HUES6 (cell line): ENCODE data around the gene RAB11FIP3.
"Not testable (repeated sequence)": the region's sequence is repeated elsewhere in the genome, so short reads cannot be mapped to it uniquely, and the experiment has no call there.

Source experiments
- H3K27ac ChIP-seq: 2 replicates; pipeline ENCODE4 v1.7.0; 2013; ENCODE audit warnings: low read depth, mild to moderate bottlenecking, low read length, inconsistent platforms
- H3K27me3 ChIP-seq: 2 replicates; pipeline ENCODE4 v1.6.1; 2013; ENCODE audit warnings: low read length; ENCODE audit not compliant: control insufficient read depth, insufficient read depth
- H3K36me3 ChIP-seq: 2 replicates; pipeline ENCODE4 v1.6.1; 2013; ENCODE audit warnings: low read length; ENCODE audit not compliant: control insufficient read depth, insufficient read depth
- H3K4me1 ChIP-seq: 2 replicates; pipeline ENCODE4 v1.6.1; 2013; ENCODE audit warnings: low read length; ENCODE audit not compliant: control insufficient read depth, insufficient read depth
- H3K4me3 ChIP-seq: 2 replicates; pipeline ENCODE4 v1.5.1; 2013; ENCODE audit warnings: low read depth, low read length
- H3K9ac ChIP-seq: one replicate; pipeline ENCODE4 v1.6.1; 2013; ENCODE audit warnings: mild to moderate bottlenecking, low read length
- H3K9me3 ChIP-seq: 2 replicates; pipeline ENCODE4 v1.6.1; 2013; ENCODE audit warnings: low read depth, low read length; ENCODE audit not compliant: control insufficient read depth, insufficient read depth

Gene RAB11FIP3

DNA sequence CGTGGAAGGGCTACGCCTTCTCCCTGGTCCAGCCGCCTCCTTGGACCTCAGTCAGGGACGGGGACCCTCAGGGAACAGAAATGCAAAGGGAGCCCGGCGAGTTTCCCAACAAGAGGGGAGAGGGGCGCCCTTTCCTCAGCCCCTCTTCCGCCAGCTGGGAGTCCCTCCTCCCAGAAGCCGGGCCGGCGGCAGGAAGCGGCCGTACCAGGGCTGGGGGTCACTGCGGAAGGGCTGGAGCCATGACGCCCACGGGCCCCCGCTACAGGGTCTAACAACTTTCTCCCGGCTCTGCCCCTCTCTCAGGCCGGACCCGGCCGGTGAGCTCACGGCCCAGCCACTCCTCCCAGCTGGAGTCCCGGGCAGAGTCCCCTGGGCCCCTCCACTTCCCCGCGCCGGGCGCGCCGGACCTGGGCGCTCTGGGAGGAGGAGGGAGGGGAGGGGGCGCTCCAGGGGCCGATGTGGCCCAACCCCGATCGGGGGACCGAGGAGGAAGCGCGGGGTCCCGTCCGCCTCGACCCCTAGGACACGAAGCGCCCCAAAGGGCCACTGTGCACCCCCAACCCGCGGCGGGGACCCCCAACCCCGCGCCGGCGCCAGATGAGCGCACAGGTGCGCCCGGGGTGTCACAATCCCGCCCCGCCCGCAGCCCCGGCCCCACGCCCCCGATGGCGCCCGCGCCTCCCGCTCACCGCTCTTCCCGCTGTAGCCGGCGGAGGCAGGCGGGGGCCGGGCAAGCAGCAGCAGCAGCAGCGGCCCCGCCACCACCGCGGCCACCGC is 44.2 kb upstream of the RAB11FIP3 start:
- no peaks in the 10 kb centered on the region for H3K9me3 ChIP-seq
- peaks cover 17% of the 10 kb centered on the region for H3K36me3 ChIP-seq
- H3K4me3 ChIP-seq: peak overlapping the region; percentile 72
- peaks cover 4% of the 10 kb centered on the region; the same call in 1 of the 2 replicates for H3K27me3 ChIP-seq
- H3K27ac ChIP-seq: peak overlapping the region; percentile 58; the same call in 1 of the 2 replicates
- peak overlapping the region; percentile 51 for H3K9ac ChIP-seq
- peaks cover 39% of the 10 kb centered on the region for H3K4me1 ChIP-seq

DNA sequence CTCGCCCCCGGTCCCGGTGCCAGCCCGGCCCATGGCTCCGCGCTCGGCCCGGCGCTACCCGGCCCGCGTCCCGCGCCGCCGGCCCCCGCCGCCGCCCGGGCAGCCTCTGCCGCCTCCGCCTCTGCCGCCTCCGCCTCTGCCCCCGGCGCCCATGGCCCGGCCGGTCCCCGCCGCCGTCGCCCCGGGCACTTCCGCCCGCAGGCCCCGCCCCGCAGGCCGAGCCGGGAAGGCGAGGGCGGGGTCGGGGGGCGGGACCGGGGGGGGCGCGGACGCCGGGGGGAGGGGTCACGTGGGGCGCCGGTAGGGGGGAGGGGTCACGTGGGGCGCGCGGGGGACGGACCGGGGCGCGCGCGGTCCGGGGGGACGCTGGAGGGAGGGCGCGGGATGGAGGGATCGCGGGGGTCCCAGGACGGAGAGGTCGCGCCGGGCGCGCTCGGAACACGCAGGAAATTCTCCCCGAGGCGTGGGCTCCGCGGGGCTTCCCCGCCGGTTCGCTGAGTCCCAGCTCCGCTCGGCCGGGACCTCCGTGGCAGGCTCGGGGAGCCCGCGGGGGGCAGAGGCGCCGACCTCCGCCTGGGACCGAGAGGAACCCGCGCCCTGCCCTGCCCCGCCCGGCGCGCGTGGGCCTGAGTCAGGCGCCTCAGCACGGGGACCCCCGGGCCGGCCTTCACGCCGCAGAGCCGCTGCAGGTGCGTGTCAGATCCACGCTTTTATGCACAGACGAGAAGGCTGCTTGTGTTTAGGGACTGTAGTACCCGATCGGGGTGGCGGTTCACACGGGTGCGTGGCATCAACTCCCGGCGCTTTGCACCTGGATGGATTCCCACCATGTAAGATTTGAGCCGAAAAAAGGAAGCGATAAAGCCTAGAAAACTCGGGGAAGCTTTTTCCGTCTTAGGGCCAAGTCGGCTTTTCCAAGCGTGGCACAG is 43.4 kb upstream of the RAB11FIP3 start, which contains the start of gene PGAP6:
TSS of gene PGAP6 (minus strand) at position 190 of the 929 bp plus-strand sequence. CDS start at position 33, 157 bp downstream.
- Histone ChIP-seq H3K27me3 (peaks cover 4% of the 10 kb centered on the region; the same call in 1 of the 2 replicates), H3K4me1 (peaks cover 46% of the 10 kb centered on the region), H3K9ac (peak within 1 kb of the TSS; percentile 75), H3K36me3 (peaks cover 9% of the 10 kb centered on the region), H3K27ac (peak within 1 kb of the TSS; percentile 82; the same call in 1 of the 2 replicates), H3K4me3 (peak within 1 kb of the TSS; percentile 88), H3K9me3 (no peaks in the 10 kb centered on the region)

DNA sequence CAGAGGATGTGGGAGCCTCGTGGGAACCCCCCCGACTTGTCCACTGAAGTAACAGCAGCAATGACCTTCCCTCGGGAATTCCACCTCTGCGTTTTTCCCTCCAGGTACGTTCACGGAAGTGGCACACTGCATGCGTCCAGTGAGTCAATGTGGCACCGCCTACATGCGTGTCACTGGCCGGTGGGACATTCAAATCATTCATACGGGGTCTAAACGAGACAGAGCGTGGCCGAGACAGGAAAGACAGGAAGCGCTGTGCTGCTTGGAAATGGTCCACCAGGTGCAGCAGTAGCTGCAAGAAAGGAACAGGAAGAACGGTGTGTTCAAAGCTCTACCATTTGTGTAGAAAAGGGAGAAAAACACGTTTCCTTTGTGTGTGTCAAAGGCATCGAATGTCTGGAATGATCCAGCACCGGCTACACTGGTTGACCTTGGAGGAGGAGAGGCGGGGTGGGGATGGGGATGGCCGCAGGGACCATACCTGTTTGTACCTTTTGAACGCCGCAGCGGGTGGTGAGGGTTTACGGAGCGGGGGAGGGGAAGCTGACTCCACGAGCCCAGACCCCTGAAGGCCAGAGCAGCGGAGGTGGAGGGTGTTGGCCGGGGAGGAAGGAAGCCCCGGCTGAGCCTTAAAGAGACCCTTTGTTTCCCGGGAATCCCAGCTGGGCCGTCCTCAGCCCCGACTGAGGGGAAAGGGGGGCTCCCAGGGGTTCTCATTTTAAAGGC is 42.0 kb upstream of the RAB11FIP3 start:
- Histone ChIP-seq H3K36me3 (no peaks in the 10 kb centered on the region), H3K9ac (peak overlapping the region; percentile 75), H3K27ac (peak overlapping the region; percentile 95; the same call in 1 of the 2 replicates), H3K4me3 (peak overlapping the region; percentile 88), H3K27me3 (peaks cover 4% of the 10 kb centered on the region; the same call in 1 of the 2 replicates), H3K4me1 (peaks cover 54% of the 10 kb centered on the region), H3K9me3 (no peaks in the 10 kb centered on the region)

DNA sequence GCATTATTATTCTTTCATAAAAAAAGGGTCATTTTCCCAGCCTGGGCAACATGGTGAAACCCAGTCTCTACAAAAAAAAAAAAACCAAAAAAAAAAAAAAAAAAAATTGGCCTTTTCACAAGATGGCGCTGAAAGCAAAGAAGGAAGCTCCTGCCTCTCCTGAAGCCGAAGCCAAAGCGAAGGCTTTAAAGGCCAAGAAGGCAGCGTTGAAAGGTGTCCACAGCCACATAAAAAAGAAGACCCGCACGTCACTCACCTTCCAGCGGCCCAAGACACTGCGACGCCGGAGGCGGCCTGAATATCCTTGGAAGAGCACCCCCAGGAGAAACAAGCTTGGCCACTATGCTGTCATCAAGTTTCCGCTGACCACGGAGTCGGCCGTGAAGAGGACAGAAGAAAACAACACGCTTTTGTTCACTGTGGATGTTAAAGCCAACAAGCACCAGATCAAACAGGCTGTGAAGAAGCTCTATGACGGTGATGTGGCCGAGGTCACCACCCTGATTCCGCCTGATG is 38.8 kb upstream of the RAB11FIP3 start:
- Histone ChIP-seq H3K4me1 (peaks cover 46% of the 10 kb centered on the region), H3K36me3 (no peaks in the 10 kb centered on the region), H3K9ac (no peak overlapping the region), H3K27ac (no peak overlapping the region), H3K27me3 (peaks cover 4% of the 10 kb centered on the region; the same call in 1 of the 2 replicates), H3K4me3 (no peak overlapping the region), H3K9me3 (no peaks in the 10 kb centered on the region)

DNA sequence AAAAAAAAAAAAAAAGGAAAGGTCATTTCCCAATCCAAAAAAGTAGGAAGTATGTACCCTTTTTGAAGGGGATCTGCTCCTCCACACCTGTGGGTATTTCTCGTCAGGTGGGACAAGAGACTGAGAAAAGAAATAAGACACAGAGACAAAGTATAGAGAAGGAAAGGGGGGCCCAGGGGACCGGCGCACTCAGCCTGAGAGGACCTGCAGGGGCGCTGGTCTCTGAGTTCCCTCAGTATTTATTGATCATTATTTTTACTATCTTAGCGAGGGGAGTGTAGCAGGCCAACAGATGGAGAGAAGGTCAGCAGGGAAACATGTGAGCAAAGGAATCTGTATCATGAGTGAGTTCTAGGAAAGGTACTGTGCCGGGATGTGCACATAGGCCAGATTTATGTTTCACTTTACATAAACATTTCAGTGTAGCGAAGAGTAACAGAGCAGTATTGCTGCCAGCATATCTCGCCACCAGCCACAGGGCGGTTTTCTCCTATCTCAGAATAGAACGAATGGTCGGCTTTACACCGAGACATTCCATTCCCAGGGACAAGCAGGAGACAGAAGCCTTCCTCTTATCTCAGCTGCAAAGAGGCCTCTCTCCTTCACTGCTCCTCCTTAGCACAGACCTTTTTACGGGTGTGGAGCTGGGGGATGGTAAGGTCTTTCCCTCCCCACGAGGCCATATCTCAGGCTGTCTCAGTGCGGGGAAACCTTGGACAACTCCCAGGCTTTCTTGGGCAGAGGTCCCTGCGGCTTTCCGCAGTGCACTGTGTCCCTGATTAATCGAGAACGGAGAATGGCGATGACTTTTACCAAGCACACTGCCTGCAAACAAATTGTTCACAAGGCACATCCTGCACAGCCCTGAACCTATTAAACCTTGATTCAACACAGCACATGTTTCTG is 37.4 kb upstream of the RAB11FIP3 start:
- not testable (repeated sequence) for H3K27me3 ChIP-seq, H3K4me3 ChIP-seq, H3K27ac ChIP-seq, H3K36me3 ChIP-seq, H3K9ac ChIP-seq
- H3K4me1 ChIP-seq: peaks cover 45% of the 10 kb centered on the region
- H3K9me3 ChIP-seq: peaks cover 10% of the 10 kb centered on the region

DNA sequence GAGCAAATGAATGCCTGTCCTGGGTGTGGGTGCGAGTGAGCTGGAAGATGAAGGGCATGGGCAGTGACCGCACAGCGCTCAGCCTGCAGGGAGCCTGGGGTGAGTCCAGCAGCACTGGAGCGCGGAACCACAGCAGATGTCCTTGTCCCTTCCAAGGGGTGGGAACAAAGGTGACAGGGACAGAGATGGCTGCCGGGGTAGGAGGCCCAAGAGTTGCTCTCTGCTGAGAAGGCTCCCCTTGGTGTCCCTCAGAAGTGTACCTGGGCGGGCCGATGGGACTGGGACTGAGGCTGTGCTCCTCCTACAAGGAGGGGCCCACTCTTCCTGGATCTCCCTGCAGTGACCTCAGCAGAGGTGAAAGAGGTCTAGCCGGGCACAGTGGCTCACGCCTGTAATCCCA is 36.1 kb upstream of the RAB11FIP3 start:
- Histone ChIP-seq H3K27me3 (no peaks in the 10 kb centered on the region), H3K4me1 (peaks cover 33% of the 10 kb centered on the region), H3K27ac (no peak overlapping the region), H3K4me3 (no peak overlapping the region), H3K9ac (no peak overlapping the region), H3K9me3 (peaks cover 10% of the 10 kb centered on the region), H3K36me3 (no peaks in the 10 kb centered on the region)

DNA sequence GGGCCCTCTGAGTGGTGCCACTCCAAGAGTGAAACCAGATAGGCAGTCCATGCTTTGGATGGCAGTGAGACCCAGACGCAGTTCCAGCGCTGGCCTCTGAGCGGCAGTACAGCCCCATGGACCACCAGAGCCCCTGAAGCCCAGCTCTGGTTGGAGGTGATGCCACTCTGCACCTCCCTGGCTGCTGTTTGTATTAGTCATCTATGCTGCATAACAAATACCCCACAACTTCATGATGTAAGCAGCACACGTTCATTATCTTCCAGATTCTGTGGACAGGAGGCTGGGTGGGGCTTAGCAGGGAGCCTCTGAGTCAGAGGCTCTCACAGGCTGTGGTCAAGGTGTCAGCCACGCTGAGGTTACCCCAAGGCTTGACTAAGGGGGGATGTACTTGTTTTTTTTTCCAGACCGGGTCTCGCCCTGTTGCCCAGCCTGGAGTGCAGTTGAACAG is 33.5 kb upstream of the RAB11FIP3 start:
- Histone ChIP-seq H3K9me3 (peaks cover 10% of the 10 kb centered on the region), H3K27me3 (no peaks in the 10 kb centered on the region), H3K9ac (no peak overlapping the region), H3K36me3 (no peaks in the 10 kb centered on the region), H3K4me1 (peaks cover 21% of the 10 kb centered on the region), H3K27ac (no peak overlapping the region), H3K4me3 (no peak overlapping the region)

DNA sequence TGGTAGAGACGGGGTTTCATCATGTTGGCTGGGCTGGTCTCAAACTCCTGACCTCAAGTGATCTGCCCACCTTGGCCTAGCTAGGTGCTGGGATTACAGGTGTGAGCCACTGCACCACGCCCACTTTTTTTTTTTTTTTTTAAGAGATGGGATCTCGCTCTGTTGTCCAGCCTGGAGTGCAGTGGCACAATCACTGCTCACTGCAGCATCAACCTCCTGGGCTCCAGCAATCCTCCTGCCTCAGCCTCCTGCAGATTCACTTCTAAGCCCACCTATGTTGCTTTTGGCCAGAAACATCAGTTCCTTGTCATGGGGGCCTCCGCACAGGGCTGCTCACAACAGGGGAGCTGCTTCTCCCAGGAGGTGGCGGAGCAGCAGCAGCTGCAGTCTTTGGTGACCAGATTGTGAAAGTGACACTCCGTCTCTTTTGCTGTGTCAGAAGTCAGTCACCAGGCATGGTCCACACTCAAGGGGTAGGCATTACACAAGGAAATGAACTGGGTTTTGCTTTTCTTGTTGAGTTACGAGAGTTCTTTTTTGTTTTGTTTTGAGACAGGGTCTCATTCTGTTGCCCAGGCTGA is 32.9 kb upstream of the RAB11FIP3 start:
- H3K4me1 ChIP-seq: peaks cover 20% of the 10 kb centered on the region
- no peaks in the 10 kb centered on the region for H3K27me3 ChIP-seq
- H3K27ac ChIP-seq: no peak overlapping the region
- no peak overlapping the region for H3K9ac ChIP-seq
- no peak overlapping the region for H3K4me3 ChIP-seq
- H3K36me3 ChIP-seq: no peaks in the 10 kb centered on the region
- peaks cover 10% of the 10 kb centered on the region for H3K9me3 ChIP-seq

DNA sequence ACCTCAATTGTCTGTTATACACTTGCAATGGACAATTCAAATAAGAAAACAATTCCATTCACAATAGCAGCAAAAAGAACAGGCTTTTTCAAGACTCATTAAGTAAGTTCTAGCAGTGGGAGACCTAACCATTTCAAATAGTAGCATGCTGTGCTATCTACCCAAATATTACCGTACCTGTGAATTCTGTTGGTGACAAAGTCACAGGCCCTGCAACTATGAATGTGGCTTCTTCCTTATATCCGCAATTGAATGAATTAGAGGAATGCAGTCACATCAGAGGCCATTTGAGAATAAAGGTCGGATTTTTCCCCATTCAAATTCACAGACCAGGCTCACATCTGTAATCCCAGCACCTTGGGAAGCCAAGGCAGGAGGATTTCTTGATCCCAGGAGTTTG is 29.2 kb upstream of the RAB11FIP3 start:
- H3K27ac ChIP-seq: peak overlapping the region; percentile 2; the same call in 1 of the 2 replicates
- peak overlapping the region; percentile 61 for H3K4me3 ChIP-seq
- peaks cover 22% of the 10 kb centered on the region for H3K4me1 ChIP-seq
- peak overlapping the region; percentile 68 for H3K9ac ChIP-seq
- H3K27me3 ChIP-seq: no peaks in the 10 kb centered on the region
- H3K36me3 ChIP-seq: peaks cover 18% of the 10 kb centered on the region
- peaks cover 10% of the 10 kb centered on the region for H3K9me3 ChIP-seq
